ENCODE measurements around the gene SPIN1. TPM values are rescaled to one million over a fixed set of nuclear protein-coding genes. Genes with fewer than 3 reads are reported as not detected.

The SPIN1 gene
- total RNA-seq, 1 experiment from 2014 or later = 80.9 TPM

GRCh38 chr9:88403340-88403739 lies 15.1 kb downstream of the SPIN1 start:
- intact Hi-C loops (cut with micrococcal nuclease) = no loop called here
- Mint-ChIP-seq H3K9me3 (ENCODE audit: unreplicated experiment) (no peaks in the 10 kb centered on the region), H3K27ac (ENCODE audit: low read depth, unreplicated experiment) (no peak overlapping the region), H3K36me3 (ENCODE audit: insufficient read depth, unreplicated experiment) (peaks cover 18% of the 10 kb centered on the region), H3K27me3 (ENCODE audit: insufficient read depth, unreplicated experiment) (no peaks in the 10 kb centered on the region), H3K4me1 (ENCODE audit: insufficient read depth, unreplicated experiment) (peaks cover 21% of the 10 kb centered on the region), H3K4me3 (ENCODE audit: unreplicated experiment) (no peak overlapping the region)
- no peak for DNase-seq (ENCODE audit: unreplicated experiment)
- no peak for TF ChIP-seq CTCF (IDR thresholded peaks at IDR 0.05; ENCODE audit: unreplicated experiment)
- ChIA-PET POLR2A (interaction anchor here (1.6 to 2.9 kb wide), 2 partner anchors 13 to 16 kb away, joined by 9 to 13 read pairs; partner anchors contain the start of gene SPIN1), CTCF (interaction anchor here (0.6 kb wide), 2 partner anchors 180 to 240 kb away, joined by 3 to 4 read pairs; no protein-coding TSS in a partner anchor)
- no TSS peak for BruUV-seq (replicated peaks)

- no TSS peak for BruUV-seq (replicated peaks)
- DNase-seq (ENCODE audit: unreplicated experiment) = no peak
- Mint-ChIP-seq H3K9me3 (ENCODE audit: unreplicated experiment) (no peaks in the 10 kb centered on the region), H3K27ac (ENCODE audit: low read depth, unreplicated experiment) (no peak overlapping the region), H3K36me3 (ENCODE audit: insufficient read depth, unreplicated experiment) (no peaks in the 10 kb centered on the region), H3K4me3 (ENCODE audit: unreplicated experiment) (no peak overlapping the region), H3K4me1 (ENCODE audit: insufficient read depth, unreplicated experiment) (peaks cover 12% of the 10 kb centered on the region), H3K27me3 (ENCODE audit: insufficient read depth, unreplicated experiment) (no peaks in the 10 kb centered on the region)
- intact Hi-C loops (cut with micrococcal nuclease) = no loop called here
- no peak for TF ChIP-seq CTCF (IDR thresholded peaks at IDR 0.05; ENCODE audit: unreplicated experiment)
- ChIA-PET CTCF (interaction anchor here (1.1 kb wide), 1 partner anchor 16 kb away, joined by 4 read pairs; no protein-coding TSS in a partner anchor), POLR2A (no interaction called here)
These were observed 17.8 kb downstream of the SPIN1 start for GRCh38 chr9:88406051-88406450.

- H3K9me3 Mint-ChIP-seq (ENCODE audit: unreplicated experiment) = no peaks in the 10 kb centered on the region
- peaks cover 12% of the 10 kb centered on the region for H3K4me1 Mint-ChIP-seq (ENCODE audit: insufficient read depth, unreplicated experiment)
- no peaks in the 10 kb centered on the region for H3K36me3 Mint-ChIP-seq (ENCODE audit: insufficient read depth, unreplicated experiment)
- ChIA-PET POLR2A (no interaction called here), CTCF (interaction anchor here (0.7 to 1.3 kb wide), 2 partner anchors 17 to 305 kb away, joined by 3 to 4 read pairs; no protein-coding TSS in a partner anchor)
- H3K27me3 Mint-ChIP-seq (ENCODE audit: insufficient read depth, unreplicated experiment) = no peaks in the 10 kb centered on the region
- no peak overlapping the region for H3K4me3 Mint-ChIP-seq (ENCODE audit: unreplicated experiment)
- no peak for DNase-seq (ENCODE audit: unreplicated experiment)
- BruUV-seq (replicated peaks) = no TSS peak
- no peak overlapping the region for H3K27ac Mint-ChIP-seq (ENCODE audit: low read depth, unreplicated experiment)
- intact Hi-C loops (cut with micrococcal nuclease) = no loop called here
- no peak for TF ChIP-seq CTCF (IDR thresholded peaks at IDR 0.05; ENCODE audit: unreplicated experiment)
These were observed 23.2 kb downstream of the SPIN1 start for GRCh38 chr9:88411471-88411870.

GRCh38 chr9:88414298-88414697 lies 26.1 kb downstream of the SPIN1 start:
- TF ChIP-seq CTCF (IDR thresholded peaks at IDR 0.05; ENCODE audit: unreplicated experiment) = no peak
- no TSS peak for BruUV-seq (replicated peaks)
- Mint-ChIP-seq H3K4me1 (ENCODE audit: insufficient read depth, unreplicated experiment) (peaks cover 6% of the 10 kb centered on the region), H3K9me3 (ENCODE audit: unreplicated experiment) (peaks cover 7% of the 10 kb centered on the region), H3K4me3 (ENCODE audit: unreplicated experiment) (no peak overlapping the region), H3K36me3 (ENCODE audit: insufficient read depth, unreplicated experiment) (peaks cover 12% of the 10 kb centered on the region), H3K27ac (ENCODE audit: low read depth, unreplicated experiment) (no peak overlapping the region), H3K27me3 (ENCODE audit: insufficient read depth, unreplicated experiment) (no peaks in the 10 kb centered on the region)
- ChIA-PET CTCF (interaction anchor here (1.0 kb wide), 1 partner anchor 589 kb away, joined by 3 read pairs; no protein-coding TSS in a partner anchor), POLR2A (interaction anchor here (1.2 kb wide), 1 partner anchor 14 kb away, joined by 3 read pairs; no protein-coding TSS in a partner anchor)
- no peak for DNase-seq (ENCODE audit: unreplicated experiment)
- intact Hi-C loops (cut with micrococcal nuclease) = no loop called here
